ENCODE results near the gene TRIM36.

DNA sequence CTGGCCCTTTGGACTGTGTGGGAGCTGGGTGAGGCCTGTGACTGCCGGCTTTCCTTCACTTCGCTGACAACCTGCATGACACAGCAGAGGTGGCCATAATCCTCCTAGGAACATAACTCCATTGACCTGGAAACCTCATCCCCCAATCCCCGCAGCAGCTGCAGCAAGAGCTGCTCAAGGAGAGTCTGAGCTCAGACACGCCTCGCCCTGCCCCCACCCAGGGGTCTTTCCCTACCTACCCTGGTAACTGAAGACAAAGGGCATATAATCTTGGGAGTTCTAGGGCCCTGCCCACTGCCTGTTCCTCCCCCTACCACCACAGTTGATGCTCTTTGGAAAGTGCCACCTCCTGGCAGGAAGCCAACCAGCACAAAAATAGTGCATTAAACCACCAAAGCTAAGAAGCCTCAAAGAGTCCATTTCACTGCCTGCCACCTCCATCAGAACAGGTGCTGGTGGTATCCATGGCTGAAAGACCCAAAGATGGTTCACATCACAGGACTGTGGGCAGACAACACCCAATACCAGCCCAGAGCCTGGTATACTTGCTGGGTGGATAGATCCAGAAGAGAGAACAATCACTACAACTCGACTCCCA is 18.4 kb downstream of the TRIM36 start:
- TF ChIP-seq POLR2AphosphoS5 (IDR thresholded peaks at IDR 0.05; ENCODE audit: low read depth, low read length) (no peak), KDM1A (IDR thresholded peaks at IDR 0.05; ENCODE audit: borderline replicate concordance, low read length) (no peak), POLR2A (IDR thresholded peaks at IDR 0.05; ENCODE audit: control extremely low read depth in 1 of 2, low read depth in 2 of 2, low read length in 2 of 2) (no peak), SIX5 (IDR thresholded peaks at IDR 0.05; ENCODE audit: low read depth, low read length) (no peak), RFX5 (IDR thresholded peaks at IDR 0.05; ENCODE audit: borderline replicate concordance, low read depth, low read length) (no peak), ATF3 (IDR thresholded peaks at IDR 0.05; ENCODE audit: insufficient read depth, low read depth, low read length) (no peak), YY1 (IDR thresholded peaks at IDR 0.05; ENCODE audit: low read depth, low read length) (no peak)
- TF ChIP-seq, protein P1, sequence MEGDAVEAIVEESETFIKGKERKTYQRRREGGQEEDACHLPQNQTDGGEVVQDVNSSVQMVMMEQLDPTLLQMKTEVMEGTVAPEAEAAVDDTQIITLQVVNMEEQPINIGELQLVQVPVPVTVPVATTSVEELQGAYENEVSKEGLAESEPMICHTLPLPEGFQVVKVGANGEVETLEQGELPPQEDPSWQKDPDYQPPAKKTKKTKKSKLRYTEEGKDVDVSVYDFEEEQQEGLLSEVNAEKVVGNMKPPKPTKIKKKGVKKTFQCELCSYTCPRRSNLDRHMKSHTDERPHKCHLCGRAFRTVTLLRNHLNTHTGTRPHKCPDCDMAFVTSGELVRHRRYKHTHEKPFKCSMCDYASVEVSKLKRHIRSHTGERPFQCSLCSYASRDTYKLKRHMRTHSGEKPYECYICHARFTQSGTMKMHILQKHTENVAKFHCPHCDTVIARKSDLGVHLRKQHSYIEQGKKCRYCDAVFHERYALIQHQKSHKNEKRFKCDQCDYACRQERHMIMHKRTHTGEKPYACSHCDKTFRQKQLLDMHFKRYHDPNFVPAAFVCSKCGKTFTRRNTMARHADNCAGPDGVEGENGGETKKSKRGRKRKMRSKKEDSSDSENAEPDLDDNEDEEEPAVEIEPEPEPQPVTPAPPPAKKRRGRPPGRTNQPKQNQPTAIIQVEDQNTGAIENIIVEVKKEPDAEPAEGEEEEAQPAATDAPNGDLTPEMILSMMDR (IDR thresholded peaks at IDR 0.05; ENCODE audit: control extremely low read depth in 1 of 3, insufficient read depth in 1 of 3, low read depth in 1 of 3, low read length in 3 of 3), result no peak
